Measurements from ENCODE around the gene CNTLN. TPM values are rescaled to one million over a fixed set of nuclear protein-coding genes. Genes with fewer than 3 reads are reported as not detected.

Gene CNTLN
- total and polyA plus RNA-seq, 8 donors = 1.2 to 3.1 (median 2.2) TPM

DNA sequence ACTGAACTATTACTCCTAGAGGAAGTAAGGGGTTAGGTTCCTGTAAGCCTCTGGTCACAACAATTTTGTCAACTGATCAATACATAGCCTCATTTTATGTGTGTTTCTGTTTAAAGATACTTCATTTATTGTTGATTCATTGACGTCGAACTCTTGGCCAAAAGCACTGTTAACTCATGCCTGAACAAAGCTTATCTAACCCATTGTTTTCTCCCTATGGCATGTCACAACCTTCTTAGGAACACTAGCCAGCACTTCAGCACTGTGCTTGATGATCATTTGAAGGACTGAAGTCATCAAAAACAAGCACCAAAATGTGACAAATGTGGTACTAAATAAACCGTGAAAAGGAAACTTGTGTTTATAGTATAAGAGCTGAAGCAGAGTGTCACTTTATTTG lies 13.5 kb downstream of the CNTLN start:
- 58 to 64% methylated on average over 3 of the region's 3 CpGs for WGBS, 2 donors
- FAIRE-seq = no peak

DNA sequence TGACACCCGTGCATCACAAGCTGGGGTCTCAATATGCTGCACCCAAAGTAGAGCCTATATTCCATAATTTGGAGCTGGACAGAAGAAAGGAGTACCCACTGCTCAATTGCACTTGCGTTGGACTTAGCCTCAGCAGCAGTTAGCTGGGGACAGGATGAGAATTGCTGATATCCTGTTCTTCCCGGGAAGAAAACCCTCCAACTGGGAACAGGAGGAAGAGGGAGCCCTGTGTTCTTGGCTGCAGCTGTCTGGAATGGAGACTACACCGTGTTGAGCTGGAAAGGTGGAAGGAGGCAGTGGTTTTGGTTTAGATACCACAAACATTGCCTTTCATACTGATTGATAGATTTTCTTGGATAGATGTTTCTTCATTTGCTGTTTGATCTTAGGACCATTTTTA lies 24.6 kb downstream of the CNTLN start:
- no peaks in the 10 kb centered on the region for H3K9me3 ChIP-seq
- no peak overlapping the region for H3K4me3 ChIP-seq
- no peak for DNase-seq
- no peaks in the 10 kb centered on the region for H3K27me3 ChIP-seq
- no peak overlapping the region for H3K27ac ChIP-seq
- TF ChIP-seq, protein P1, sequence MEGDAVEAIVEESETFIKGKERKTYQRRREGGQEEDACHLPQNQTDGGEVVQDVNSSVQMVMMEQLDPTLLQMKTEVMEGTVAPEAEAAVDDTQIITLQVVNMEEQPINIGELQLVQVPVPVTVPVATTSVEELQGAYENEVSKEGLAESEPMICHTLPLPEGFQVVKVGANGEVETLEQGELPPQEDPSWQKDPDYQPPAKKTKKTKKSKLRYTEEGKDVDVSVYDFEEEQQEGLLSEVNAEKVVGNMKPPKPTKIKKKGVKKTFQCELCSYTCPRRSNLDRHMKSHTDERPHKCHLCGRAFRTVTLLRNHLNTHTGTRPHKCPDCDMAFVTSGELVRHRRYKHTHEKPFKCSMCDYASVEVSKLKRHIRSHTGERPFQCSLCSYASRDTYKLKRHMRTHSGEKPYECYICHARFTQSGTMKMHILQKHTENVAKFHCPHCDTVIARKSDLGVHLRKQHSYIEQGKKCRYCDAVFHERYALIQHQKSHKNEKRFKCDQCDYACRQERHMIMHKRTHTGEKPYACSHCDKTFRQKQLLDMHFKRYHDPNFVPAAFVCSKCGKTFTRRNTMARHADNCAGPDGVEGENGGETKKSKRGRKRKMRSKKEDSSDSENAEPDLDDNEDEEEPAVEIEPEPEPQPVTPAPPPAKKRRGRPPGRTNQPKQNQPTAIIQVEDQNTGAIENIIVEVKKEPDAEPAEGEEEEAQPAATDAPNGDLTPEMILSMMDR (IDR thresholded peaks at IDR 0.05) = no peak
- no peaks in the 10 kb centered on the region for H3K4me1 ChIP-seq
- 82 to 92% methylated on average over 4 of the region's 4 CpGs for WGBS, 2 donors
- FAIRE-seq = no peak
- ATAC-seq = no peak
- intact Hi-C loops (cut with DNase I) = no loop called here
- no peaks in the 10 kb centered on the region for H3K36me3 ChIP-seq

More for the DNA sequence above, 13.5 kb downstream of the CNTLN start:
- TF ChIP-seq, protein P1 (IDR thresholded peaks at IDR 0.05) = no peak
- ATAC-seq (no peak), DNase-seq (no peak)
- Histone ChIP-seq H3K4me3 (no peak overlapping the region), H3K36me3 (peaks cover 0 to 3% (median 0%) of the 10 kb centered on the region in 3 donors), H3K9me3 (no peaks in the 10 kb centered on the region), H3K4me1 (no peaks in the 10 kb centered on the region), H3K27ac (no peak overlapping the region), H3K27me3 (no peaks in the 10 kb centered on the region)
- intact Hi-C loops (cut with DNase I) = no loop called here

DNA sequence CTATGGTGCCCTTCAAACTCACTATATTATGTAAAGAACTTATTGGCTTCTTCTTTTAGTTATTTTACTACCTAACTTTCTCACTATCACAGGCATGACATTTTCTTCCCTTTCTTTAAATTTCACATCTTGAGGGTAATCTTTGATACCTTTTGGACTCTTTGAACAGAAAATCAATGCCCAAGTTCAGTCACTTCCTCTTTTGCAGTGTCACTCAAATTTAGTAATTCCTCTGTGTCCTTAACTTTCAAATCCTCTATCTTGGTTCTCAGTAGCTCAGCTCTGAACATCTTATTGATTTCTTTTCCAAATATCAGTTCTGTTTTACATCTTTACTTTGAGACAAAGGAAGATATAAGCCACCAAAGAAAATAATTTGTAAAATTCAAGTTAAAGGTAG lies 25.5 kb downstream of the CNTLN start:
- Histone ChIP-seq H3K27ac (no peak overlapping the region), H3K4me1 (no peaks in the 10 kb centered on the region), H3K4me3 (no peak overlapping the region), H3K36me3 (no peaks in the 10 kb centered on the region), H3K9me3 (no peaks in the 10 kb centered on the region), H3K27me3 (no peaks in the 10 kb centered on the region)
- ATAC-seq (no peak), FAIRE-seq (no peak), DNase-seq (no peak)
- TF ChIP-seq, protein P1 (IDR thresholded peaks at IDR 0.05) = no peak
- intact Hi-C loops (cut with DNase I) = no loop called here

DNA sequence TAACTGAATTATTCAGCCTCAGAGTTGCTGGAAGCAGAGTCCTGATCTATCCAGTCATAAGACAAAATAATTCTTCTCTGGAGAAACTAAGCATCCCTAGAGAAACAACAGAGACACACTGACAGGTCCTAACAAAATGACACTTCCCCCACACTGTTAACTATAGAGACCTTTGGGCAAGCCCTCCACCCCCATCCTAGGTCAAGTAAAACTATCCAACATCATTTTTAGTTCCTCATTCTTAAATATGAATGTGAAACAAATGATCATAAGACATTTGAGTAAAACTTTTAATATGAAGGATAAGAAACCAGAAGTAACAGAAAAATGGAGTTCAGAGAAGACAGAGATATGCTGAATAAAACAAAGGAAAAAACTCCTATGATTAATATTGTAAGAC lies 30.9 kb downstream of the CNTLN start:
- no peak for DNase-seq
- Histone ChIP-seq H3K4me3 (no peak overlapping the region), H3K9me3 (no peaks in the 10 kb centered on the region), H3K27me3 (no peaks in the 10 kb centered on the region), H3K4me1 (no peaks in the 10 kb centered on the region), H3K36me3 (no peaks in the 10 kb centered on the region), H3K27ac (no peak overlapping the region)
- no peak for FAIRE-seq
- intact Hi-C loops (cut with DNase I) = no loop called here
- no peak for ATAC-seq
- TF ChIP-seq, protein P1 (IDR thresholded peaks at IDR 0.05) = no peak

DNA sequence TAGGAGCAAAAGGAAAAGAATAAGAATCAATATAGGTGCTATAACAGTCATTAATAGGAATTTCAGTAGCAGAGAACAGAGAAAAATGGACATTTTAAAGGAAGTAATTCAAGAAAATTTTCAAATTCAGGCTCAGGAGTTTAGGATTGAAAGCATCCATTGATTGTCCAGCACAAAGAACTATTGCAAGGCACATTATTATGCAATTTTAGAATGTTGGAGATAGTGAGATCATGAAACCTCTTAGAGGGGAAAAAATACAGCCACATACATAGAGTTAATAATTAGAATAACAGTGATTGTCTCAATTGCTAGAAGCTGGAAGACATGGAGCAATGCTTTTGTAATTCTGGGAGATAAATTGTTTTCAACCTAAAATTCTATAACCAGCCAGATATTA lies 31.5 kb downstream of the CNTLN start:
- Histone ChIP-seq H3K4me1 (no peaks in the 10 kb centered on the region), H3K27me3 (no peaks in the 10 kb centered on the region), H3K9me3 (no peaks in the 10 kb centered on the region), H3K36me3 (no peaks in the 10 kb centered on the region), H3K27ac (no peak overlapping the region), H3K4me3 (no peak overlapping the region)
- intact Hi-C loops (cut with DNase I) = no loop called here
- DNase-seq = no peak
- TF ChIP-seq, protein P1 (IDR thresholded peaks at IDR 0.05) = no peak
- no peak for FAIRE-seq
- no peak for ATAC-seq
